HFFc6 (cell line): ENCODE results near the gene OR2AK2. TPM values are rescaled to one million over a fixed set of nuclear protein-coding genes. Genes with fewer than 3 reads are reported as not detected.
"Not testable (repeated sequence)": the region's sequence is repeated elsewhere in the genome, so short reads cannot be mapped to it uniquely, and the experiment has no call there.

ENCODE experiments used
- DNase-seq: peaks from one replicate; pipeline ENCODE4 v3.0.0-alpha.2; 2018
- H3K27ac Mint-ChIP-seq: 2 replicates; pipeline ENCODE4 v1.8.0; 2020; ENCODE audit warnings: mild to moderate bottlenecking, mixed read lengths
- H3K27me3 Mint-ChIP-seq: 2 replicates; pipeline ENCODE4 v1.8.0; 2021; ENCODE audit warnings: mild to moderate bottlenecking, moderate library complexity, mixed read lengths; ENCODE audit not compliant: insufficient read depth
- H3K36me3 Mint-ChIP-seq: 2 replicates; pipeline ENCODE4 v1.8.0; 2021; ENCODE audit warnings: low read depth, mixed read lengths
- H3K4me1 Mint-ChIP-seq: 2 replicates; pipeline ENCODE4 v1.8.0; 2020; ENCODE audit warnings: low read depth, mixed read lengths
- H3K4me3 Mint-ChIP-seq: 2 replicates; pipeline ENCODE4 v1.8.0; 2020; ENCODE audit warnings: mild to moderate bottlenecking, moderate library complexity, mixed read lengths
- H3K9me3 Mint-ChIP-seq: 2 replicates; pipeline ENCODE4 v1.8.0; 2020; ENCODE audit warnings: mild to moderate bottlenecking, mixed read lengths
- total RNA-seq, 6 experiments: library from RNA; stranded (reverse); fragmentation: NEBNext Ultra II Directional; extraction: Animal tissue kit (Norgen Biotek cat#: 25700); gene quantifications; 2 replicates in 1 of 6; 3 replicates in 5 of 6; pipeline ENCODE4 v1.2.3, GENCODE V29; 2021
- TF ChIP-seq, protein P1 (sequence below): fragments of 200-600 bp; sonication (generic); IDR thresholded peaks from 2 replicates; pipeline ENCODE4 v1.5.0; 2021; ENCODE audit warnings: antibody characterized with exemption, mild to moderate bottlenecking

OR2AK2 gene
- total RNA-seq, 6 experiments from 2014 or later, result not detected

DNA sequence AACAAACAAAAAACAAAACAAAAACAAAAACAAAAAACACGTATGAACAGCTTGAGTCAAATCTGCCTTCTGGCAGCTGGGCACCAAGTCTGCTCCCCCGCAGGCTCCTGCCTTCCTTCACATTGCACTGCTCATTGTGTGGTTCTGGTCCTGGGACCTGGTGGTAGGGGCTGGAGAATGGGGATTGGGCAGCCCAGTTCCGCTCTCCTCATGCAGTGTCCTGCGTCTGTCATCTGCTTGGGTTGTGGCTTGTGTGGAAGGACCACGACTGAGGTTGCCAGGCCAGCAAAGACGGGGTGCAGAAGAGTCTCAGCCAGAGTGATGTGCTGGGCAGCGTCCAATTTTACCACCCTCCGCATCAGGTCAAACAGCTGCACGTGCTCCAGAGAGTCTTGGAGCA, 29.3 kb upstream of the OR2AK2 start:
- TF ChIP-seq, protein P1, sequence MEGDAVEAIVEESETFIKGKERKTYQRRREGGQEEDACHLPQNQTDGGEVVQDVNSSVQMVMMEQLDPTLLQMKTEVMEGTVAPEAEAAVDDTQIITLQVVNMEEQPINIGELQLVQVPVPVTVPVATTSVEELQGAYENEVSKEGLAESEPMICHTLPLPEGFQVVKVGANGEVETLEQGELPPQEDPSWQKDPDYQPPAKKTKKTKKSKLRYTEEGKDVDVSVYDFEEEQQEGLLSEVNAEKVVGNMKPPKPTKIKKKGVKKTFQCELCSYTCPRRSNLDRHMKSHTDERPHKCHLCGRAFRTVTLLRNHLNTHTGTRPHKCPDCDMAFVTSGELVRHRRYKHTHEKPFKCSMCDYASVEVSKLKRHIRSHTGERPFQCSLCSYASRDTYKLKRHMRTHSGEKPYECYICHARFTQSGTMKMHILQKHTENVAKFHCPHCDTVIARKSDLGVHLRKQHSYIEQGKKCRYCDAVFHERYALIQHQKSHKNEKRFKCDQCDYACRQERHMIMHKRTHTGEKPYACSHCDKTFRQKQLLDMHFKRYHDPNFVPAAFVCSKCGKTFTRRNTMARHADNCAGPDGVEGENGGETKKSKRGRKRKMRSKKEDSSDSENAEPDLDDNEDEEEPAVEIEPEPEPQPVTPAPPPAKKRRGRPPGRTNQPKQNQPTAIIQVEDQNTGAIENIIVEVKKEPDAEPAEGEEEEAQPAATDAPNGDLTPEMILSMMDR, result no peak
- Mint-ChIP-seq H3K9me3 (peaks cover 11% of the 10 kb centered on the region), H3K4me1 (no peaks in the 10 kb centered on the region; the same call in 1 of the 2 replicates), H3K27ac (no peak overlapping the region), H3K27me3 (no peaks in the 10 kb centered on the region), H3K36me3 (peaks cover 9% of the 10 kb centered on the region), H3K4me3 (no peak overlapping the region)
- no peak for DNase-seq

DNA sequence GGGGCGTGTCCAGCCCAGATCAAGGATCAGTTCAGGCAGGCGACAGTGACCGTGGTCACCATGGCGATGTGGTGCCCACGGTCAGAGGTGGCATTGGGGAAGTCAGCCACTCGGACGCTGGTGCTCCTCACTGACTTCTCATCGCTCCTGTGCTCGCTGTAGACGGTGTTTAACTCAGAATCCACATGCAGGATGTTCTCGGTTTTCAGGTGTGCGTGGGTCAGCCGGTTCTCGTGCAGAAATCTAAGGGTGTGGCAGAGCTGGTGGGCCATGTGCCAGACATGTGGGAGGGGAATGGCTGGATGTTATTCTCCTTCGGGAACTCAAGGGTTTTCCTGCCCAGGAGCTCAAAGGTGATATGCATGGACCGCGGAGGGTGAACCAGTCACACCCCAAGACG, 28.6 kb upstream of the OR2AK2 start:
- H3K27ac Mint-ChIP-seq, result no peak overlapping the region

DNA sequence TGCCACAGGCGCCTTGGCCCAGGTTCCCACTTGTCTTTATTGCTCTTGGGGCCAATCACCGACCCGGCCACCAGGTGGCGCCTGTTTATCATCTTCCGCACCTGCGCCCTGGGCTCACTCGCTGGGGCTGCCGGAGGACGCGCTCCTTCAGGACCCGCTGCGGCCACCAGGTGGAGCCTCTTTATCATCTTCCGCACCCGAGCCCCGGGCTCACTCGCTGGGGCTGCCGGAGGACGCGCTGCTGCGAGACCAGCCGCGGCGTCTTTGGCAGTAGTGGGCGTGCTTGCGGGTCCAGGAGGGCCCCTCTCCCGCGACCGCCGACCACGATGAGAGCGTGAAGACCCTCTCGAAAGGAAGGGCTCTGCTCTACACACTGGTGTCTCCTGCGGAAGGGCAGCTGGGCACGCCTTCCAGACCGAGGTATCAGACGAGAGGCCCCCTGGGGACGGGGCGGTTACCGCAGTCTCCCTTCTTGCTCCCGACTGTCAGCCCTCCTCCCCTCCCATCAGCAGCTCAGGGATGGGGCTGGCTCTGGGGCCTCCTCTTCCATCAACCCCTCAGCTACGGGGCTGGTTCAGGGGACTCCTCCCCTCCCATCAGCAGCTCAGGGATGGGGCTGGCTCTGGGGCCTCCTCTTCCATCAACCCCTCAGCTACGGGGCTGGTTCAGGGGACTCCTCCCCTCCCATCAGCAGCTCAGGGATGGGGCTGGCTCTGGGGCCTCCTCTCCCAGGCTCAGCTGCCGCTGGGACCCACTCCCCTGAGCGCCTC, 27.9 kb upstream of the OR2AK2 start:
- not testable (repeated sequence) for H3K4me1 Mint-ChIP-seq, H3K4me3 Mint-ChIP-seq, H3K27me3 Mint-ChIP-seq, DNase-seq, H3K36me3 Mint-ChIP-seq, H3K27ac Mint-ChIP-seq
- H3K9me3 Mint-ChIP-seq, result peaks cover 14% of the 10 kb centered on the region
- TF ChIP-seq, protein P1, result peak; percentile 67

More for the DNA sequence above, 28.6 kb upstream of the OR2AK2 start:
- no peaks in the 10 kb centered on the region; the same call in 1 of the 2 replicates for H3K4me1 Mint-ChIP-seq
- no peak for DNase-seq
- TF ChIP-seq, protein P1, result no peak
- peaks cover 13% of the 10 kb centered on the region for H3K9me3 Mint-ChIP-seq
- H3K36me3 Mint-ChIP-seq, result peaks cover 9% of the 10 kb centered on the region
- H3K27me3 Mint-ChIP-seq, result no peaks in the 10 kb centered on the region
- no peak overlapping the region for H3K4me3 Mint-ChIP-seq

DNA sequence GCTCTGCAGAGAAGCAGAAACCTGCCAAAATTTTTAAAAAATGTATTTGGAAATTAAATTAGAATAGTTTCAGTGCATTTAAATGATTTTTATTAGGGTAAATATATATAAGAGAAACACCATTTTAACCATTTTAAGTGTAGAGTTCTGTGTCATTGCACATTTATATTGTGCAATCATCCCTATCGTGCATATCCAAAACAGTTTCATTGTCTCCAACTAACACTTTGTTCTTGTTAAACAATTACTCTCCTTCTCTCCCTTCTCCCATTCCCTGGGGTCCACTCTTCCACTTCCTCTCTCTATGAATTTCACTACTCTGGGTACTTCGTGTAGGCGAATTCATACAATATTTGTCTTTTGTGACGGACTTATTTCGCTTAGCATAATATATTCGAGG, 22.4 kb upstream of the OR2AK2 start:
- no peaks in the 10 kb centered on the region for H3K27me3 Mint-ChIP-seq
- no peak overlapping the region for H3K27ac Mint-ChIP-seq
- H3K36me3 Mint-ChIP-seq, result no peaks in the 10 kb centered on the region
- H3K4me1 Mint-ChIP-seq, result no peaks in the 10 kb centered on the region
- TF ChIP-seq, protein P1, result no peak
- no peak for DNase-seq
- peaks cover 22% of the 10 kb centered on the region for H3K9me3 Mint-ChIP-seq
- H3K4me3 Mint-ChIP-seq, result no peak overlapping the region

DNA sequence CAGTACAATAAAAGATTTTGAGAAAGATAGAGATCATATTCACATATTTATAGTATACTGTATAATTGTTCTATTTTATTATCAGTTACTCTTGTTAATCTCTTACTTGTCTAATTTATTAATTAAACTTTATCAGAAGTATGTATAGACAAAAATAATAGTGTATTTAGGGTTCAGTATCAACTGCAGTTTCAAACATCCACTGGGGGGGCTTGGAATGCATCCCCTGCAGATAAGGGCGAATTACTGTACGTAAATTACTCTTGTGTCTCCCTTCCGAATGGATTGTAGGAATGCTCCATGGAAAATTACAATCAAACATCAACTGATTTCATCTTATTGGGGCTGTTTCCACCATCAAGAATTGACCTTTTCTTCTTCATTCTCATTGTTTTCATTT, 16.5 kb upstream of the OR2AK2 start, which contains the start of gene OR2L8:
Gene OR2L8 (plus strand): TSS at position 301 of the 400 bp plus-strand sequence. CDS start 0 bp downstream, at position 301.
- Mint-ChIP-seq H3K4me1 (no peaks in the 10 kb centered on the region), H3K36me3 (no peaks in the 10 kb centered on the region), H3K27me3 (no peaks in the 10 kb centered on the region; the same call in 1 of the 2 replicates), H3K4me3 (no peak within 1 kb of the TSS), H3K27ac (no peak within 1 kb of the TSS), H3K9me3 (peaks cover 42% of the 10 kb centered on the region)
- DNase-seq, result no peak
- TF ChIP-seq, protein P1, result no peak
